PC-3 (cell line): Measurements from ENCODE around the gene NSF. TPM values are rescaled to one million over a fixed set of nuclear protein-coding genes. Genes with fewer than 3 reads are reported as not detected.
"Not testable (repeated sequence)": the region's sequence is repeated elsewhere in the genome, so short reads cannot be mapped to it uniquely, and the experiment has no call there.

ENCODE experiments used
- ATAC-seq: fragments of 200-7000 bp; cut with Tn5 transposase; 2 replicates; pipeline ENCODE4 v1.9.1; 2020; ENCODE audit warnings: mild to moderate bottlenecking, moderate library complexity
- BruUV-seq: library from RNA; stranded (reverse); fragments of 400-500 nt; replicated peaks from 2 replicates; lab custom pipeline; 2021; lab: Mats Ljungman, UMichigan
- CTCF ChIA-PET: fragments of 300-600 bp; sonication (Branson Sonifier 250); formaldehyde crosslinking; loops from one replicate; lab custom pipeline; 2022; ENCODE audit warnings: antibody characterized with exemption; lab: Charles Lee
- POLR2A ChIA-PET: fragments of 300-600 bp; sonication (Branson Sonifier 250); formaldehyde crosslinking; loops from one replicate; lab custom pipeline; 2022; ENCODE audit warnings: antibody characterized with exemption; ENCODE audit not compliant: unreplicated experiment; lab: Charles Lee
- DNase-seq: peaks from one replicate; pipeline ENCODE4 v3.0.0-alpha.2; 2015
- H2AFZ ChIP-seq: fragments of 300-600 bp; sonication (generic); 2 replicates; pipeline ENCODE4 v1.6.0; 2016; ENCODE audit warnings: antibody characterized with exemption, low read length
- H3F3A ChIP-seq: fragments of 300-600 bp; sonication (generic); one replicate; pipeline ENCODE4 v1.6.0; 2017; ENCODE audit warnings: antibody characterized with exemption, low read length, control low read depth, mild to moderate bottlenecking; ENCODE audit not compliant: unreplicated experiment
- H3K27ac ChIP-seq: fragments of 300-600 bp; sonication (generic); 2 replicates; pipeline ENCODE4 v1.5.1; 2016; ENCODE audit warnings: mild to moderate bottlenecking, low read length
- H3K27me3 ChIP-seq: fragments of 300-600 bp; sonication (generic); 2 replicates; pipeline ENCODE4 v1.6.1; 2016; ENCODE audit warnings: low read length, mixed read lengths
- H3K36me3 ChIP-seq: fragments of 300-600 bp; sonication (generic); 2 replicates; pipeline ENCODE4 v1.6.1; 2016; ENCODE audit warnings: low read depth, mixed run types, low read length, mixed read lengths
- H3K4me1 ChIP-seq: fragments of 300-600 bp; sonication (generic); 2 replicates; pipeline ENCODE4 v1.5.1; 2016; ENCODE audit warnings: low read length; ENCODE audit not compliant: insufficient read depth
- H3K4me2 ChIP-seq: fragments of 300-600 bp; sonication (generic); 2 replicates; pipeline ENCODE4 v1.6.0; 2016; ENCODE audit warnings: low read length
- H3K4me3 ChIP-seq: fragments of 300-600 bp; sonication (generic); 2 replicates; pipeline ENCODE4 v1.5.1; 2016; ENCODE audit warnings: mild to moderate bottlenecking, low read length, mixed read lengths
- H3K79me2 ChIP-seq: fragments of 300-600 bp; sonication (generic); 2 replicates; pipeline ENCODE4 v1.6.1; 2017; ENCODE audit warnings: low read length, mixed read lengths
- H3K9ac ChIP-seq: fragments of 300-600 bp; sonication (generic); 2 replicates; pipeline ENCODE4 v1.6.0; 2016; ENCODE audit warnings: mild to moderate bottlenecking, low read length
- H3K9me2 ChIP-seq: fragments of 300-600 bp; sonication (generic); replicated peaks from 2 replicates; pipeline ENCODE4 v1.6.1; 2016; ENCODE audit warnings: mixed run types, low read length, mixed read lengths
- H3K9me3 ChIP-seq: fragments of 300-600 bp; sonication (generic); 2 replicates; pipeline ENCODE4 v1.6.1; 2016; ENCODE audit warnings: low read length, mixed read lengths
- H4K20me1 ChIP-seq: fragments of 300-600 bp; sonication (generic); 2 replicates; pipeline ENCODE4 v1.6.1; 2016; ENCODE audit warnings: low read length, mixed read lengths
- intact Hi-C: fragments of 100-400 bp; cut with micrococcal nuclease; formaldehyde crosslinking; loops from 2 replicates; pipeline ENCODE4 v1.9.0; 2023
- total RNA-seq: library from RNA; depleted of rRNA; stranded (reverse); fragments of >200 nt; gene quantifications from 2 replicates; pipeline ENCODE4 v1.2.3, GENCODE V29; 2014

NSF gene
- total RNA-seq, 1 experiment from 2014 or later = 52.2 TPM

DNA sequence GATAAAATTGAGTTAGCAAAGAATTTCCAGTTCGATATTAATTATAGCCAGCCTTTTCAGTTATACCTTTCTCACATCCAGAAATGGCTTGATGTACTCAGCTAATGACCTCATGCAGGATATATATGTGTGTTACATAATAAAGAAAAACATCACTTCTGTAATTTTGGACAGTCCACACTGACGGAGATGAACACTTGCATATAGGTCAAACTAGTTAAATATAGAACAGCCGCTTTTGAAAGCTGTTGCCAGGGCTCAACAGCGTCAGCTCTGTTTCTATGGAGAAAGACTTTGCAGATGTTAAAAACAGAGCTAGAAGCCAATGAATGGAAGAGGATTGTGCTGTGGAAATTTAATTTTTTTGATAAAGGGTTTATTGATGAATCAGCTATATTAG, 94.8 kb downstream of the NSF start:
- POLR2A ChIA-PET, intact Hi-C loops, CTCF ChIA-PET, ATAC-seq, H3K36me3 ChIP-seq, BruUV-seq, H2AFZ ChIP-seq, H3F3A ChIP-seq, H3K9me2 ChIP-seq, H4K20me1 ChIP-seq, DNase-seq, H3K27me3 ChIP-seq, H3K9ac ChIP-seq, H3K9me3 ChIP-seq, H3K4me1 ChIP-seq, H3K4me2 ChIP-seq, H3K27ac ChIP-seq, H3K4me3 ChIP-seq, H3K79me2 ChIP-seq: not testable (repeated sequence)

DNA sequence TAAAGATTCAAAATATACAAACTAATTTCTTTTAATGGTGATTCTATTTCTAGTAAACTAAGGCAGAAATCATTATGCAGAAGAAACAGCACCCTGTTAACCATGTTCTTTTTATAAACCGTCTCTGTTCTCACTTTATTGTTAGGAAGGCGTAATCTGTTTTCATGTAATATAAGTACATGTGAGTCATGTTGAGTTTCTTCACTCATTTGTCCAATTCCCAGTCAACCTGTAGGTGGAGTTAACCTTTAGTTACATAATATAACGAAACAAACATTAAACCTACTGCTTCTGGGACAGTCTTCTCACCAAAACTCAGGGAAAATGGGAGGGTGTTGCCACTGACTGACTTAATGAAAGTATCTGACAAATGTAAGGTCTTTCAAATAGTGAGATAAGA, 101.7 kb downstream of the NSF start:
- H3K9me3 ChIP-seq, H3K9ac ChIP-seq, H3K27me3 ChIP-seq, H3K4me2 ChIP-seq, CTCF ChIA-PET, H3K9me2 ChIP-seq, H4K20me1 ChIP-seq, DNase-seq, H2AFZ ChIP-seq, POLR2A ChIA-PET, H3F3A ChIP-seq, H3K4me3 ChIP-seq, H3K27ac ChIP-seq, H3K4me1 ChIP-seq, intact Hi-C loops, H3K79me2 ChIP-seq, H3K36me3 ChIP-seq, BruUV-seq: not testable (repeated sequence)
- peak; percentile 58 for ATAC-seq

DNA sequence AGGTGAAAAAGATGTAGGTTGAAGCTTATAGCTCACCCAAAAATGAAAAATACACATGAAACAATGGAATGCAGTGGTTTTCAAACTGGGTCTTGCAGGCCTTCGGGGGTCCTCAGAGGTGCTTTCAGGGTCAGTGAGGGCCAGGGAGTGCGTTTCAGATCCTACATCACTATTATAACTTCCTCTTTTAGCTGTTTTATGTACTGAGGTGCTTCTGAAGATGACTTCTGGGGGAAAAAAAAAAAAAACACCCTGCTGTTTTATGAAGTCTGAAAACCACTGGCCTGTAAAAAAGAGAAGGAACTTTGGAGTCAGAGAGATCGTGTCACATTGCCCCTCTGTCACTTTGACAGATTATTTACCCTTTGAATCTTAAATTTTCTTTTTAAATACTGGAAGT, 102.8 kb downstream of the NSF start:
- H3K27ac ChIP-seq, intact Hi-C loops, H3K9me2 ChIP-seq, H4K20me1 ChIP-seq, H3K4me3 ChIP-seq, H3F3A ChIP-seq, H3K79me2 ChIP-seq, H3K4me1 ChIP-seq, DNase-seq, H3K27me3 ChIP-seq, POLR2A ChIA-PET, H3K9ac ChIP-seq, BruUV-seq, H3K9me3 ChIP-seq, H3K36me3 ChIP-seq, CTCF ChIA-PET, H2AFZ ChIP-seq, ATAC-seq, H3K4me2 ChIP-seq: not testable (repeated sequence)

DNA sequence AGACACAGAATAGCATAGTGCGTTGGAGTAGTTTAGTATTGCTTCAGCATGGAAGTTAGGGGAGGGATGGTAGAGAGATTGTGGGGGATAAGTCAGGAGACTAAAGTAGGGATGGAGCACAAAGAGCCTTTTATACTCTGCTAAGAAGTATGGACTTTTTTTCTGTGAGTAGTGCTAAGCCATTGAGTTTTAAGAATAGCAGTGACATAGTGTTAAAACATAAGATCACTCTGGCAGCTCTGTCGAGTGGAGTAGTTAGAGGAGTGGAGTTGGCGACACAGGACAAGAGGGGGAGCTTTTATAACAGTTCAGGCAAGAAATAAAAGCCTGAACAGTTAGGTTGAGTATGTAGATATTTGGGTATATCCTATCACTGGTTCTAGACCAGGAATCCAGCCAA, 106.1 kb downstream of the NSF start:
- intact Hi-C loops, H2AFZ ChIP-seq, ATAC-seq, H3K27ac ChIP-seq, H3K4me2 ChIP-seq, H3K9me2 ChIP-seq, H3K4me3 ChIP-seq, H4K20me1 ChIP-seq, H3K9me3 ChIP-seq, H3K36me3 ChIP-seq, CTCF ChIA-PET, H3K27me3 ChIP-seq, DNase-seq, POLR2A ChIA-PET, H3K9ac ChIP-seq, H3K4me1 ChIP-seq, BruUV-seq, H3K79me2 ChIP-seq, H3F3A ChIP-seq: not testable (repeated sequence)

DNA sequence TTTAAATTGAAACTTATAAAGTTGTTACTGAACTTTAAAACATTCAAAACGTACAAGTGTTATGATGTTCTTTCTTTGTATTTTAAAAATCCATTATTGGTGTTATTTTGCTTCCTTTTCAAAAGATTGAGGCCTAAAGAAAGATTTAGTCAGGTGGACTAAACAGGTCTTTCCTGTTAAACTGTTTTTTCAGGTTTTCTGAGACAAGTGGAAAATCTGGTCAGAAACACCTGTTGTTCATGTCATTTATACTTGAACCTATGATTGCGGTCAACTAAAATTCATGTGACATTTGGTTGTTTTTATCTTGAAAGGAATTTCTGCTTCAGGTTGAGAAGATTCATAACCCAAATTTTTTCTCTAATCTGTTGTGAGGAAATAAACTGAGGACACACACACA, 108.5 kb downstream of the NSF start:
- H3K4me1 ChIP-seq, DNase-seq, intact Hi-C loops, H3K27me3 ChIP-seq, H3K9ac ChIP-seq, H3K4me2 ChIP-seq, H3K79me2 ChIP-seq, H3K4me3 ChIP-seq, CTCF ChIA-PET, H4K20me1 ChIP-seq, H3K36me3 ChIP-seq, H3K27ac ChIP-seq, H2AFZ ChIP-seq, POLR2A ChIA-PET, BruUV-seq, H3F3A ChIP-seq, H3K9me2 ChIP-seq, H3K9me3 ChIP-seq: not testable (repeated sequence)
- peak; percentile 16; the same call in 1 of the 2 replicates for ATAC-seq
